ENCODE data around the gene PADI1.

PADI1 gene

DNA sequence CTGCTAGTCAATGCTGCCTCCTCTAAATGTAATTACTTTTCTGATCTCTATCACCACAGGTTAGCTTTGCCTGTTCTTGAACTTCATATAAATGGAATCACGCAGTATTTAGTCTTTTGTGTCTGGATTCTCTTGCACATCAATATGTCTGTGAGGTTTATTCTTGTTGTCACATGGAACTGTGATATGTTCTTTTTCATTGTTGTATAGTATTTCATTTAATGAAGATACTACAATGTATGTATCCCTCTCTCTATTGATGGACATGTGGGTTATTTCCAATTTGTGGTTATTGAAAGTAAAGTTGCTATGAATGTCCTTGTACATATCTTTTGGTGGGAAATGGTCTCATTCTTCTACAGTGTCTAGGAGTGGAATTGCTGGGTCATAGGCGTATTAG is 16.7 kb upstream of the PADI1 start:
- TF ChIP-seq, protein P1, sequence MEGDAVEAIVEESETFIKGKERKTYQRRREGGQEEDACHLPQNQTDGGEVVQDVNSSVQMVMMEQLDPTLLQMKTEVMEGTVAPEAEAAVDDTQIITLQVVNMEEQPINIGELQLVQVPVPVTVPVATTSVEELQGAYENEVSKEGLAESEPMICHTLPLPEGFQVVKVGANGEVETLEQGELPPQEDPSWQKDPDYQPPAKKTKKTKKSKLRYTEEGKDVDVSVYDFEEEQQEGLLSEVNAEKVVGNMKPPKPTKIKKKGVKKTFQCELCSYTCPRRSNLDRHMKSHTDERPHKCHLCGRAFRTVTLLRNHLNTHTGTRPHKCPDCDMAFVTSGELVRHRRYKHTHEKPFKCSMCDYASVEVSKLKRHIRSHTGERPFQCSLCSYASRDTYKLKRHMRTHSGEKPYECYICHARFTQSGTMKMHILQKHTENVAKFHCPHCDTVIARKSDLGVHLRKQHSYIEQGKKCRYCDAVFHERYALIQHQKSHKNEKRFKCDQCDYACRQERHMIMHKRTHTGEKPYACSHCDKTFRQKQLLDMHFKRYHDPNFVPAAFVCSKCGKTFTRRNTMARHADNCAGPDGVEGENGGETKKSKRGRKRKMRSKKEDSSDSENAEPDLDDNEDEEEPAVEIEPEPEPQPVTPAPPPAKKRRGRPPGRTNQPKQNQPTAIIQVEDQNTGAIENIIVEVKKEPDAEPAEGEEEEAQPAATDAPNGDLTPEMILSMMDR (IDR thresholded peaks at IDR 0.05; ENCODE audit: control insufficient read depth, insufficient read depth, low read depth, low read length, missing control alignments), result no peak
- DNase-seq (ENCODE audit: low read depth), result no peak
- H3K4me3 ChIP-seq (ENCODE audit: control insufficient read depth, low read depth, low read length), result no peak overlapping the region

DNA sequence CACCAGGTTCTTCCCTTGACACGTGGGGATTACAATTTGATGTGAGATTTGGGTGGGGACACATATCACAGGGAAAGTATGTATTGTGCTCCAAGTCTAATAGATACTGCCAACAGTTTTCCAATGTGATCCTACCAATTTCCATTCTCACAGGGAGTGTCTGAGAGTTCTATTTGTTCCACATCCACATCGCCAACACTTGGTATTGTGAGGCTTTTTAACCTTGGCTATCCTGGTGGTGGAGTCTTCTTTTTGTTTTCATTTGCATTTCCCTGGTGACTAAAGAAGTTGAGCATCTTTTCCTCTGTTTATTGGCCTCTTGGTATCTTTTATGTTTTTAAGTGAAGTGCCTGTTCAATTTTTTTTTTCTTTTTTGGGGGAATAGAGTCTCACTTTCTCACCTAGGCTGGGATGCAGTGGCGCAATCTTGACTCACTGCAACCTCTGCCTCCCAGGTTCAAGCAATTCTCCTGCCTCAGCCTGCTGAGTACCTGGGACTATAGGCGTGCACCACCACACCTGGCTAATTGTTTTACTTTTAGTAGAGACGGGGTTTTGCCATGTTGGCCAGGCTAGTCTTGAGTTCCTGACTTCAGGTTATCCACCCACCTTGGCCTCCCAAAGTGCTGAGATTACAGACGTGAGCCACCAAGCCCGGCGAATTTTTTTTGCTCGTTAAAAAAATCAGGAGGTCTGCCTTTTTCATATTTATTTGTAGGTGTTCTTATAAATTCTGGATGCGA is 15.9 kb upstream of the PADI1 start:
- no peak for DNase-seq (ENCODE audit: low read depth)
- TF ChIP-seq, protein P1 (IDR thresholded peaks at IDR 0.05; ENCODE audit: control insufficient read depth, insufficient read depth, low read depth, low read length, missing control alignments), result no peak
- H3K4me3 ChIP-seq (ENCODE audit: control insufficient read depth, low read depth, low read length), result no peak overlapping the region

DNA sequence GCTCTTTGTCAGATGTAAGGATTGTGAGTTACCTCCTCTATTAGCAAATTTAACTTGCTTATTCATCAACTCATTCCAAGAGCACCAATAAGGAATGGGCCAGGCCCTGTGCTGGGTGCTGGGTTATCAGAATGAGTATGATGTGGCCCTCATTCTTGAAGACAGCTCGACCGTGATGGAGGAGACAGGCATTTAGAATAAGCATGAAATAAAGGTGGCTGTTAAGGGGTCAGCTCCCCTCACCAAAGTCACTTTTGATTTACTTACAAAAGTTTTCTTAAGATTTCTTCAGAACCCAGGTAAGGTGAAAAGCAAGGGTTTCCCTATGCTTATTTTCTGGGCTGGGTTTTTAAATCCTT is 15.3 kb upstream of the PADI1 start:
- DNase-seq (ENCODE audit: low read depth), result no peak
- H3K4me3 ChIP-seq (ENCODE audit: control insufficient read depth, low read depth, low read length), result no peak overlapping the region
- TF ChIP-seq, protein P1 (IDR thresholded peaks at IDR 0.05; ENCODE audit: control insufficient read depth, insufficient read depth, low read depth, low read length, missing control alignments), result no peak

DNA sequence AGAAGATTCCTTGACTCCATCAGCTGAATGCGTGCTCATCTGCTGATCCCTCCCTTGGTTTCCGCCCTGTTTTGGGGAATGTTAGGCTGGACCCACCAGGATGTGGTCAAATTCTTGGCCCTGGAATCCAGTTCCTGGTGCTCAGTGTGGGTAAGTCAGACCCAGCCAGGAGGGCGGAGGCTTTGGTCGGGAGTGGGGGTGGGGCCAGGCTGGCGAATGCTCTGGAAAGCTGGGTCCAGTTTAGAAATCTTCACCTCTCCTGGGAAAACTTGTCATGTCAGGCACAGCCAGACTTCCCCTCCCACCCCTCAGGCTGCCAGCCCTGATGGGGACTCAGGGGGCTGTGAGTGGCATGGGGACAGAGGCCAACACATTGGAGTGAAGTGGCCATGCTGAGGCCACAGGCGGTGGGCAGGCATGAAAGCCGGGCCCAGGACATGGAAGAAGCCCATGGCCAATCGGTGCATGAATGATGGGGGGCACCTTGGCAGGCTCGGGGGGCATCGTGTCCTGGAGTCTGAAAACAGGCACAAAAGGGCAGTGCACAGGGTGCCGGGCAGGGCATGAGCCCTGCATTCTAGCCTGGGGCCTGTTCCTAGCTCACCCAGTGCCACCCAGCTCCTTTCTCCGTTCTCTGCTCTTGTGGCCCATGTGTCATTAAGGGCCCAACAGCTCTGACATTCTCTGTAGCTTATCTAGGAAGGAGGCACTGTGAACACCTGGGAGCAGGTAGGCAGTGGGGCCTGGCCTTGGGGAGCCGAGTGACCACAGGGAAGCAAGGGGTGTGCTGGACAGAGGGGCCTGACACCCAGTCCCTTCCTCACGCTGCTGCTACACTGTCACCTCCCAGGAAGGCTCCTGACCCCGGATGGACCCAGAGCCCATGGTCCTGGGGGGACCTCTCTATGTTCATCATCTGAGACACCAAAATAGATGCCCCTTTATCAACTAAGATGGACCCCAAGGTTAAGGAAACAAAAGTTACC is 14.6 kb upstream of the PADI1 start:
- TF ChIP-seq, protein P1 (IDR thresholded peaks at IDR 0.05; ENCODE audit: control insufficient read depth, insufficient read depth, low read depth, low read length, missing control alignments), result no peak
- peak; percentile 93 for DNase-seq (ENCODE audit: low read depth)
- no peak overlapping the region; the same call in 1 of the 2 replicates for H3K4me3 ChIP-seq (ENCODE audit: control insufficient read depth, low read depth, low read length)

DNA sequence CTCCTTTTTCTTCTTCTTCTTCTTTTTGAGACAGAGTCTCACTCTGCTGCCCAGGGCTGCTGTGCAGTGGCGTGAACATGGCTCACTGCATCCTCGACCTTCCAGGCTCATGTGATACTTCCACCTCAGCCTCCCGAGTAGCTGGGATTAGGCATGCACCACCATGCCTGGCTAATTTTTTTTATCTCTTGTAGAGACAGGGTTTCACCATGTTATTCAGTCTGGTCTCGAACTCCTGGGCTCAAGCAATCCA is 13.0 kb upstream of the PADI1 start:
- no peak overlapping the region for H3K4me3 ChIP-seq (ENCODE audit: control insufficient read depth, low read depth, low read length)
- DNase-seq (ENCODE audit: low read depth), result no peak
- TF ChIP-seq, protein P1 (IDR thresholded peaks at IDR 0.05; ENCODE audit: control insufficient read depth, insufficient read depth, low read depth, low read length, missing control alignments), result no peak

DNA sequence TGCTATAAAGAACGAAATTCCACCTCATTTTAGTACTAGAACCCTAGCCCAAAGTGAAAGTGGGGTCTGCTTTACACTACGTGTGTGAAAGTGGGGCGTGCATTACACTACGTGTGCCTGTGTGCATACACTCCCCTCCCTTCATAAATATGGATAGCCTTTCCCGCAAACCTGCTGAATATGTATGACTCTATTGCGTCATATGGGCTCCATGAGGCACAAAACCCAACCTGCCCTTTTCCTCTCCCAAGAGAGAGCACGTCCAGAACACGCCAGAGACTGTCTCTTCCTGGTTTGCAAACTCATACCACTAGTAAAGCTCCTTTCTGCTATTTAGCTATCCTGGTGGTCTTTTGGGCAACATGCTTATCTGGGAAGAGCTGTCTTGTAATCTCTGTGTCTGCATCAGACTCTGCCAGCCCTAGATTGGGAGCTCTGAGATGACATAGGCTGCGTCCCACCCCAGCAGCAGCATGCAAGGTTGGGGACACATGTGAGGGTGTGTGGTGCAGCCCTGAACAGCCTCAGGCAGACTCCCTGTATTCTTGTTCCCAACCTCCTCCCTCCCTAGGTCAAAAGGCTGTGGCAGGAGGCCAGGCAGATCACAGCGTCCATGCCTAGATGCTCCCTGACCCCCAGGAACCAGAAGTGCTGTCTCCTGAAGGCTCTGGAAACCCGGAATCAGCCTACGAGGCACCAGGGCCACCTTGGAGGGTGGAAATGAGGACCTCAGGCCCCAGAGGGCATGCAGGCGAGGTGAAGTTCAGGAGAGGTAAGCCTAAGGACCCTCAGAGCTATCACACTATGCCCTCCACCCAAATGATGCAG is 12.3 kb upstream of the PADI1 start:
- no peak overlapping the region for H3K4me3 ChIP-seq (ENCODE audit: control insufficient read depth, low read depth, low read length)
- TF ChIP-seq, protein P1 (IDR thresholded peaks at IDR 0.05; ENCODE audit: control insufficient read depth, insufficient read depth, low read depth, low read length, missing control alignments), result no peak
- DNase-seq (ENCODE audit: low read depth), result no peak

Data from AG09309 (cell line).